ENCODE data around the gene CAB39.

CAB39 gene

DNA sequence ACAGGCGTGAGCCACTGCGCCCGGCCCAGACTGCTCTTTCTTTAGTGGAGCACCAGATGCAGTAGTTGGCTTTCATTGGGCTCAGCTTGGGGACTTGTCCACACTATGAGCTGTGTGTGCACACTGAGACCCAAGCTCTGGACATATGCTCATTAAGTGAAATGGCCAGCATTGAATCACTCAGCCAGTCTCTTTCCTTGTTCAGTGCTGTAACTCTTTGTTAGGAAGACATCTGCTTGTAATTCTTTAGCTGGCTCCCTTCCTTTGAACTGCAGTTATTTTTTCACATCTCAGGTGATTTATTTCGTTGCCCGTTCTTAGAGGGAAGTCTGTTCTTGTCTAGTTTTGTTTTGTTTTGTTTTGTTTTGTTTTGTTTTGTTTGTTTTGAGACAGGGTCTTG, 70.5 kb downstream of the CAB39 start:
- TF ChIP-seq, protein P1, sequence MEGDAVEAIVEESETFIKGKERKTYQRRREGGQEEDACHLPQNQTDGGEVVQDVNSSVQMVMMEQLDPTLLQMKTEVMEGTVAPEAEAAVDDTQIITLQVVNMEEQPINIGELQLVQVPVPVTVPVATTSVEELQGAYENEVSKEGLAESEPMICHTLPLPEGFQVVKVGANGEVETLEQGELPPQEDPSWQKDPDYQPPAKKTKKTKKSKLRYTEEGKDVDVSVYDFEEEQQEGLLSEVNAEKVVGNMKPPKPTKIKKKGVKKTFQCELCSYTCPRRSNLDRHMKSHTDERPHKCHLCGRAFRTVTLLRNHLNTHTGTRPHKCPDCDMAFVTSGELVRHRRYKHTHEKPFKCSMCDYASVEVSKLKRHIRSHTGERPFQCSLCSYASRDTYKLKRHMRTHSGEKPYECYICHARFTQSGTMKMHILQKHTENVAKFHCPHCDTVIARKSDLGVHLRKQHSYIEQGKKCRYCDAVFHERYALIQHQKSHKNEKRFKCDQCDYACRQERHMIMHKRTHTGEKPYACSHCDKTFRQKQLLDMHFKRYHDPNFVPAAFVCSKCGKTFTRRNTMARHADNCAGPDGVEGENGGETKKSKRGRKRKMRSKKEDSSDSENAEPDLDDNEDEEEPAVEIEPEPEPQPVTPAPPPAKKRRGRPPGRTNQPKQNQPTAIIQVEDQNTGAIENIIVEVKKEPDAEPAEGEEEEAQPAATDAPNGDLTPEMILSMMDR (IDR thresholded peaks at IDR 0.05; ENCODE audit: low read depth, low read length, missing control alignments): no peak
- no peak for DNase-seq (ENCODE audit: extremely low read depth, low read depth)
- no peak overlapping the region for H3K4me3 ChIP-seq (replicated peaks; ENCODE audit: low read depth, low read length)

DNA sequence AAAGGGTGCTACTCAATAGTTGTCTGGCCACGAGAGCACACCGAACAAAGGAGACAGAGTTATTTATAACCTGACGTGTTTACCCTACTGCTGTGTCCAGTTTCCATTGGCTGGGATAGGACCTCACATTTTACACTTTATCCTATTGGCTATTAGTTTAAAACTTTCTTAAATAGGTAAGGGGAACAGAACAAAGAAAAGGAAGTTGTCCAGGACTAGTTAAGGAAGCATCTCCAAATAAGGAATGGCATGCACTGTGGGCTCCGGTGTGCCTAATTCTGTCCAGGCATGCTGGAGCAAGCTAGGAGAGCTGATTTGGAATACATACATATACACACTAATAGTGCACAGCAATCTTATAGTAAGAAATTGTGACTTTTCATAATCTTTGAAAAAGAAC, 72.2 kb downstream of the CAB39 start:
- H3K4me3 ChIP-seq (replicated peaks; ENCODE audit: low read depth, low read length): no peak overlapping the region
- TF ChIP-seq, protein P1 (IDR thresholded peaks at IDR 0.05; ENCODE audit: low read depth, low read length, missing control alignments): no peak
- no peak for DNase-seq (ENCODE audit: extremely low read depth, low read depth)

DNA sequence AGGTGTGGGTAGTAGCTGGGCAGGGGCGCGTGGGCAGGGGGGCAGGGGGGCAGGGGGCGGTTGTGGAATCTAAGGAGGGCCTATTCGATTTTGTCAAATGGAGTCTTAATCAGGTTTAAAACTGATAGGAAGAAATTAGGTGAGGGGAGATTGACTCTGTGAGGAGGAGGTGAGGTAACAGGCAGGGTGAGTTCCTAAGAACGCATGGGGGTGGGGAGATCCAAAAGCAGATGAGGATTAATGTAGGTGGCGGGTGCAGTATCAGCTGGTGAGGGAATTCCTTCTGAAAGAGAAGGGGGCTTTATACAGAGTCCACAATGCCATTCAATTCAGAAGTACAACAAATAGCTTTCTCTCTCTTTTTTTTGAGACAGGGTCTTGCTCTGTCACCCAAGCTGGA, 72.7 kb downstream of the CAB39 start:
- TF ChIP-seq, protein P1 (IDR thresholded peaks at IDR 0.05; ENCODE audit: low read depth, low read length, missing control alignments): no peak

DNA sequence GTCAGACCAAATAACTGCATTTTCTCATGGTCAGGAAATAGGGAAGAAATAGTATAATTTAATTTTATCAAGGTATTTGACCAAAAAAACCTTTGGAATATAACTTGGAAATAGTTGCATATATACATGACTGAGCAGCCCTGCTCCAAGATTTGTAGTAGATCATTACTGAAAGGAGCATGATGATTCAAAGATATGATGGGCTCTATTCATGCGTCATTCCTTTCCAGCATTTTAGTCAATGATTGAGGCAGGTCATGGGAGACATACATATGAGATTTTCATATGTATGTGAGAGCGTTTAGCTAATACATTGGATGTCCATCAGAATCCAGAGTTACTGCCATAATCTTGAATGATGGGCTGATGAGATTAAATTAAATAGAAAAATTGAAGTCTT, 74.5 kb downstream of the CAB39 start:
- TF ChIP-seq, protein P1 (IDR thresholded peaks at IDR 0.05; ENCODE audit: low read depth, low read length, missing control alignments): no peak
- DNase-seq (ENCODE audit: extremely low read depth, low read depth): no peak

More for the DNA sequence above, 72.7 kb downstream of the CAB39 start:
- no peak overlapping the region for H3K4me3 ChIP-seq (replicated peaks; ENCODE audit: low read depth, low read length)
- no peak for DNase-seq (ENCODE audit: extremely low read depth, low read depth)

DNA sequence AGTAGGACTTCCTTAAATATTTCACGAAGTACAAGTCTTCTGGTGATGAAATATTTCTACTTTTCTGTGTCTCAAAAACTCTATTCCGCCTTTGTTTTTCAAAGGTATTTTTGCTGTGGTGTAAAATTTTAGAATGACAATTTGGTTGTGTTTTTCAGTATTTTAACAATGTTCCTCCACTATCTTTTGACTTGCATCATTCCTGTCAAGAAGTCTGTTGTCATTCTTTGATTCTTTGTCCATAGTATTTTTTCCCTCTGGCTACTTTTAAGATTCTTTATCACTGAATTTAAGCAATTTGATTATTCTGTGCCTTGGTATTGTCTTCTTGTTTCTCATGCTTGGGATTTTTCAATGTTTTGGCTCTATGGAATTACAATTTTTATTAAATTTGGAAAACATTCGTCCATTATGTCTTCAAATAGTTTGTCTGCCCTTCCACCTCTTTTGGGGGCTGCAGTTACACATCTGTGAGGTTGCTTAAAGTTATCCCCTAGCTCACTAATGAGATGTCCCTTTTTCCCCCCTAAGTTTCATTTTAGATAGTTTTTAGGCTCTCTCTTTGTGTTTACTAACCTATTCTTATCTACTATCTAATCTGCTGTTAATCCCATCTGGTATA, 76.0 kb downstream of the CAB39 start:
- DNase-seq (ENCODE audit: extremely low read depth, low read depth): no peak
- H3K4me3 ChIP-seq (replicated peaks; ENCODE audit: low read depth, low read length): no peak overlapping the region
- TF ChIP-seq, protein P1 (IDR thresholded peaks at IDR 0.05; ENCODE audit: low read depth, low read length, missing control alignments): no peak

More for the DNA sequence above, 74.5 kb downstream of the CAB39 start:
- no peak overlapping the region for H3K4me3 ChIP-seq (replicated peaks; ENCODE audit: low read depth, low read length)

DNA sequence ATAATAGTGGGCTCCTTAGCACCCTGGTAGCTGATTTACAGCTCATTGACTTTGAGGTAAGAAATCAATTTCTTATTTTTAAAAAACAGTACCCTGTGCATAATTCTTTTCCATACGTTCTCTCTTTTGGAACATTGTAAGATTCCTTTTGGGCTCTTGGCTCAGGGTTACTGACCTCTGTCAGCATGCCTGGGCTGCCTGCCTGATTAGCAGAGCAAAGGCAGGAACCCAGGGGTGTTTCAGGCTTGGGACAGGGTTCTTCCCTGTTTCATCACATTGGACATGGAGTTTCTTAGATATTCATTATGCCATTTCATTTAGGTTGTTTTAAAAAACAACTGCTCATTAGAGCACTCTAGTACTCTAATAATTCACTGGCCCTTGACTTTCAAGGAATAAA, 78.3 kb downstream of the CAB39 start:
- no peak overlapping the region for H3K4me3 ChIP-seq (replicated peaks; ENCODE audit: low read depth, low read length)
- no peak for DNase-seq (ENCODE audit: extremely low read depth, low read depth)
- TF ChIP-seq, protein P1 (IDR thresholded peaks at IDR 0.05; ENCODE audit: low read depth, low read length, missing control alignments): no peak
